ENCODE data around the gene IARS2. TPM values are rescaled to one million over a fixed set of nuclear protein-coding genes. Genes with fewer than 3 reads are reported as not detected.

Gene IARS2
- total RNA-seq, 1 experiment from 2014 or later = 123 TPM

- Mint-ChIP-seq H3K27ac (ENCODE audit: unreplicated experiment) (no peak overlapping the region), H3K36me3 (ENCODE audit: insufficient read depth, unreplicated experiment) (peaks cover 47% of the 10 kb centered on the region), H3K4me3 (ENCODE audit: unreplicated experiment) (no peak overlapping the region), H3K27me3 (ENCODE audit: insufficient read depth, unreplicated experiment) (no peaks in the 10 kb centered on the region), H3K9me3 (ENCODE audit: unreplicated experiment) (no peaks in the 10 kb centered on the region), H3K4me1 (ENCODE audit: low read depth, unreplicated experiment) (no peaks in the 10 kb centered on the region)
- TF ChIP-seq CTCF (IDR thresholded peaks at IDR 0.05; ENCODE audit: insufficient read depth in 1 of 2, low read depth in 1 of 2, low read length in 1 of 2, severe bottlenecking in 1 of 2, unreplicated experiment in 1 of 2) = no peak
- H3K4me1 ChIP-seq = no peaks in the 10 kb centered on the region
- CTCF ChIA-PET = no interaction called here
- H3K9me3 ChIP-seq = no peaks in the 10 kb centered on the region
- no peak overlapping the region for H3K4me3 ChIP-seq (ENCODE audit: low read depth, low read length)
- POLR2A ChIA-PET = no interaction called here
- H3K36me3 ChIP-seq (ENCODE audit: control insufficient read depth, insufficient read depth, low read length) = no peaks in the 10 kb centered on the region; the same call in 1 of the 2 replicates
- DNase-seq = no peak
- no TSS peak for BruUV-seq (replicated peaks)
- intact Hi-C loops (cut with micrococcal nuclease; ENCODE audit: unreplicated experiment) = no loop called here
- no peaks in the 10 kb centered on the region for H3K27me3 ChIP-seq (replicated peaks; ENCODE audit: control insufficient read depth, insufficient read depth, low read length)
These were observed 57.5 kb downstream of the IARS2 start for GRCh38 chr1:220151454-220151853.

- H3K4me3 Mint-ChIP-seq (ENCODE audit: unreplicated experiment) = no peak overlapping the region
These were observed 59.2 kb downstream of the IARS2 start for GRCh38 chr1:220153147-220153546.

GRCh38 chr1:220156620-220157146 lies 62.8 kb downstream of the IARS2 start:
- ChIA-PET POLR2A (no interaction called here), CTCF (no interaction called here)
- H3K27ac Mint-ChIP-seq (ENCODE audit: unreplicated experiment) = no peak overlapping the region
- intact Hi-C loops (cut with micrococcal nuclease; ENCODE audit: unreplicated experiment) = no loop called here
- Histone ChIP-seq H3K4me3 (ENCODE audit: low read depth, low read length) (no peak overlapping the region), H3K27me3 (replicated peaks; ENCODE audit: control insufficient read depth, insufficient read depth, low read length) (no peaks in the 10 kb centered on the region), H3K4me1 (no peaks in the 10 kb centered on the region), H3K9me3 (no peaks in the 10 kb centered on the region), H3K36me3 (ENCODE audit: control insufficient read depth, insufficient read depth, low read length) (peaks cover 1% of the 10 kb centered on the region; the same call in 1 of the 2 replicates)
- no peaks in the 10 kb centered on the region for H3K9me3 Mint-ChIP-seq (ENCODE audit: unreplicated experiment)
- BruUV-seq (replicated peaks) = no TSS peak
- H3K4me3 Mint-ChIP-seq (ENCODE audit: unreplicated experiment) = no peak overlapping the region
- no peaks in the 10 kb centered on the region for H3K4me1 Mint-ChIP-seq (ENCODE audit: low read depth, unreplicated experiment)
- DNase-seq = no peak
- no peaks in the 10 kb centered on the region for H3K27me3 Mint-ChIP-seq (ENCODE audit: insufficient read depth, unreplicated experiment)
- TF ChIP-seq CTCF (IDR thresholded peaks at IDR 0.05; ENCODE audit: insufficient read depth in 1 of 2, low read depth in 1 of 2, low read length in 1 of 2, severe bottlenecking in 1 of 2, unreplicated experiment in 1 of 2) = no peak
- H3K36me3 Mint-ChIP-seq (ENCODE audit: insufficient read depth, unreplicated experiment) = peaks cover 34% of the 10 kb centered on the region

More at GRCh38 chr1:220153147-220153546, 59.2 kb downstream of the IARS2 start:
- Mint-ChIP-seq H3K27ac (ENCODE audit: unreplicated experiment) (no peak overlapping the region), H3K36me3 (ENCODE audit: insufficient read depth, unreplicated experiment) (peaks cover 45% of the 10 kb centered on the region), H3K4me1 (ENCODE audit: low read depth, unreplicated experiment) (no peaks in the 10 kb centered on the region), H3K9me3 (ENCODE audit: unreplicated experiment) (no peaks in the 10 kb centered on the region), H3K27me3 (ENCODE audit: insufficient read depth, unreplicated experiment) (no peaks in the 10 kb centered on the region)
- BruUV-seq (replicated peaks) = no TSS peak
- ChIA-PET POLR2A (no interaction called here), CTCF (interaction anchor here (0.6 kb wide), 1 partner anchor 8 kb away, joined by 3 read pairs; no protein-coding TSS in a partner anchor)
- no peaks in the 10 kb centered on the region for H3K27me3 ChIP-seq (replicated peaks; ENCODE audit: control insufficient read depth, insufficient read depth, low read length)
- intact Hi-C loops (cut with micrococcal nuclease; ENCODE audit: unreplicated experiment) = no loop called here
- H3K4me1 ChIP-seq = no peaks in the 10 kb centered on the region
- TF ChIP-seq CTCF (IDR thresholded peaks at IDR 0.05; ENCODE audit: insufficient read depth in 1 of 2, low read depth in 1 of 2, low read length in 1 of 2, severe bottlenecking in 1 of 2, unreplicated experiment in 1 of 2) = no peak
- no peaks in the 10 kb centered on the region; the same call in 1 of the 2 replicates for H3K36me3 ChIP-seq (ENCODE audit: control insufficient read depth, insufficient read depth, low read length)
- no peak for DNase-seq
- H3K9me3 ChIP-seq = no peaks in the 10 kb centered on the region
- no peak overlapping the region for H3K4me3 ChIP-seq (ENCODE audit: low read depth, low read length)

All from Caco-2 (cell line).